Measurements from ENCODE around the gene SPTBN4. TPM values are rescaled to one million over a fixed set of nuclear protein-coding genes. Genes with fewer than 3 reads are reported as not detected.
"Not testable (repeated sequence)": the region's sequence is repeated elsewhere in the genome, so short reads cannot be mapped to it uniquely, and the experiment has no call there.

Gene SPTBN4
- total and polyA plus RNA-seq, 2 donors (not counting 1 experiment from before 2014, with no cell fraction given) = 0.03 to 0.67 TPM

DNA sequence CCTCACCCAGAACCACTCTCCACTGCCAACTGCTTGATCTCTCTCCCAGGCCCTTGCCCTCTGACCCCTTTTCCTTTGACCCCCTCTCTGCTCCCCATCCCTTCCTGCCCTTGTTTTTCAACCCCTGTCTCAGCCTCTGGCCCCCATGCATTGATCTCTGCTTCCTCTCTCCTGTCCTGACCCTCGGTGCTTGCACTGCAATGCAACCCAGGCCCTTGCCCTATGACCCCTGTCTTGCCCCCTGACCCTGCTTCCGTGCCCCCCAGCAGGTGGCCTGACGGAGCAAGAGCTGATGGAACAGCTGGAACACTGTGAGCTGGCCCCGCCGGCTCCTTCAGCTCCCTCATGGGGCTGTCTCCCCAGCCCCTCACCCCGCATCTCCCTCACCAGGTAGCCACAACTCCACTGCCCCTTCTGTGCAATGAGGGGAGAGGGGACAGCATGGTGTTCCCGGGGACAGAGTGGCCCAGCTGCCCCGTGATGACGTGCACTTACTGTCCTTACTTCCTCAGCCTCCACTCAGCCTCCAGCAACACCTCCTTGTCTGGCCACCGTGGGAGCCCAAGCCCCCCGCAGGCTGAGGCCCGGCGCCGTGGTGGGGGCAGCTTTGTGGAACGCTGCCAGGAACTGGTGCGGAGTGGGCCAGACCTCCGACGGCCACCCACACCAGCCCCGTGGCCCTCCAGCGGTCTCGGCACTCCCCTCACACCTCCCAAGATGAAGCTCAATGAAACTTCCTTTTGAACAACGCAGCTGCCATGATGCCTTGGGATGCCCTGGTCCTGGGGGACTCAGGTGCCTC lies 123.9 kb downstream of the SPTBN4 start:
- TF ChIP-seq EZH2 (IDR thresholded peaks at IDR 0.05; ENCODE audit: borderline replicate concordance, insufficient read depth, low read depth, low read length, poor library complexity, severe bottlenecking) = no peak
- TF ChIP-seq, protein P1, sequence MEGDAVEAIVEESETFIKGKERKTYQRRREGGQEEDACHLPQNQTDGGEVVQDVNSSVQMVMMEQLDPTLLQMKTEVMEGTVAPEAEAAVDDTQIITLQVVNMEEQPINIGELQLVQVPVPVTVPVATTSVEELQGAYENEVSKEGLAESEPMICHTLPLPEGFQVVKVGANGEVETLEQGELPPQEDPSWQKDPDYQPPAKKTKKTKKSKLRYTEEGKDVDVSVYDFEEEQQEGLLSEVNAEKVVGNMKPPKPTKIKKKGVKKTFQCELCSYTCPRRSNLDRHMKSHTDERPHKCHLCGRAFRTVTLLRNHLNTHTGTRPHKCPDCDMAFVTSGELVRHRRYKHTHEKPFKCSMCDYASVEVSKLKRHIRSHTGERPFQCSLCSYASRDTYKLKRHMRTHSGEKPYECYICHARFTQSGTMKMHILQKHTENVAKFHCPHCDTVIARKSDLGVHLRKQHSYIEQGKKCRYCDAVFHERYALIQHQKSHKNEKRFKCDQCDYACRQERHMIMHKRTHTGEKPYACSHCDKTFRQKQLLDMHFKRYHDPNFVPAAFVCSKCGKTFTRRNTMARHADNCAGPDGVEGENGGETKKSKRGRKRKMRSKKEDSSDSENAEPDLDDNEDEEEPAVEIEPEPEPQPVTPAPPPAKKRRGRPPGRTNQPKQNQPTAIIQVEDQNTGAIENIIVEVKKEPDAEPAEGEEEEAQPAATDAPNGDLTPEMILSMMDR (IDR thresholded peaks at IDR 0.05) = no peak
- H3K79me2 ChIP-seq (ENCODE audit: control insufficient read depth, insufficient read depth, low read length) = no peaks in the 10 kb centered on the region
- H4K20me1 ChIP-seq (ENCODE audit: control insufficient read depth, insufficient read depth, low read length, poor library complexity, severe bottlenecking) = no peaks in the 10 kb centered on the region
- H3K9me3 Mint-ChIP-seq (ENCODE audit: insufficient read depth) = no peaks in the 10 kb centered on the region
- ATAC-seq (ENCODE audit: low read depth) (no peak), DNase-seq (no peak)
- CTCF ChIA-PET = interaction anchor here (2.4 kb wide), 1 partner anchor 13 kb away, joined by 10 read pairs; no protein-coding TSS in a partner anchor
- peaks cover 0 to 37% of the 10 kb centered on the region in 2 experiments for H3K36me3 ChIP-seq (replicated peaks in 1 of 2; ENCODE audit: control extremely low read depth in 1 of 2, control insufficient read depth in 1 of 2, extremely low read depth in 1 of 2, insufficient read depth in 2 of 2, low read length in 1 of 2)
- no peak overlapping the region for H3K4me2 ChIP-seq (replicated peaks; ENCODE audit: low read depth, low read length, poor library complexity, severe bottlenecking)
- no peaks in the 10 kb centered on the region for H3K27me3 Mint-ChIP-seq
- H2AFZ ChIP-seq (ENCODE audit: insufficient read depth, low read depth, low read length, poor library complexity, severe bottlenecking) = no peak overlapping the region
- H3K9me3 ChIP-seq (ENCODE audit: control extremely low read depth in 1 of 3, control insufficient read depth in 2 of 3, insufficient read depth in 1 of 3, low read length in 2 of 3) = peaks cover 0 to 6% (median 2%) of the 10 kb centered on the region in 3 donors
- H3K27ac Mint-ChIP-seq = peak overlapping the region; percentile 15
- no peak overlapping the region for H3K4me3 Mint-ChIP-seq
- H3K4me1 ChIP-seq (ENCODE audit: control insufficient read depth in 2 of 2, insufficient read depth in 2 of 2, low read length in 2 of 2) = no peaks in the 10 kb centered on the region
- H3K27ac ChIP-seq (ENCODE audit: low read length in 2 of 2) = no peak overlapping the region
- no peak overlapping the region for H3K9ac ChIP-seq (ENCODE audit: low read length)
- intact Hi-C loops (cut with micrococcal nuclease) = no loop called here
- H3K4me3 ChIP-seq (ENCODE audit: control extremely low read depth in 1 of 5, extremely low read depth in 1 of 5, insufficient read depth in 1 of 5, low read depth in 2 of 5, low read length in 4 of 5) = no peak overlapping the region
- POLR2A ChIA-PET = no interaction called here
- WGBS (ENCODE audit: insufficient coverage) = 98% methylated on average over 16 of the region's 22 CpGs
- H3K27me3 ChIP-seq (replicated peaks in 1 of 4; ENCODE audit: control extremely low read depth in 1 of 4, control insufficient read depth in 3 of 4, insufficient read depth in 4 of 4, low read length in 3 of 4) = peaks cover 0 to 6% (median 0%) of the 10 kb centered on the region in 4 experiments
- no peaks in the 10 kb centered on the region for H3K4me1 Mint-ChIP-seq

- ATAC-seq (ENCODE audit: low read depth); H3K79me2 ChIP-seq (ENCODE audit: control insufficient read depth, insufficient read depth, low read length); H3K27ac Mint-ChIP-seq; H3K9ac ChIP-seq (ENCODE audit: low read length); DNase-seq; H3K27ac ChIP-seq (ENCODE audit: low read length in 2 of 2); H3K4me3 ChIP-seq (ENCODE audit: control extremely low read depth in 1 of 5, extremely low read depth in 1 of 5, insufficient read depth in 1 of 5, low read depth in 2 of 5, low read length in 4 of 5); H2AFZ ChIP-seq (ENCODE audit: insufficient read depth, low read depth, low read length, poor library complexity, severe bottlenecking); H3K4me3 Mint-ChIP-seq; POLR2A ChIA-PET; H3K4me1 ChIP-seq (ENCODE audit: control insufficient read depth in 2 of 2, insufficient read depth in 2 of 2, low read length in 2 of 2); H4K20me1 ChIP-seq (ENCODE audit: control insufficient read depth, insufficient read depth, low read length, poor library complexity, severe bottlenecking); H3K4me1 Mint-ChIP-seq; H3K9me3 Mint-ChIP-seq (ENCODE audit: insufficient read depth); H3K4me2 ChIP-seq (replicated peaks; ENCODE audit: low read depth, low read length, poor library complexity, severe bottlenecking); H3K27me3 Mint-ChIP-seq; intact Hi-C loops (cut with micrococcal nuclease): not testable (repeated sequence)
- no CpG with 5 or more reads among the region's 4 CpGs for WGBS (ENCODE audit: insufficient coverage)
- peaks cover 0 to 13% (median 4%) of the 10 kb centered on the region in 4 experiments for H3K27me3 ChIP-seq (replicated peaks in 1 of 4; ENCODE audit: control extremely low read depth in 1 of 4, control insufficient read depth in 3 of 4, insufficient read depth in 4 of 4, low read length in 3 of 4)
- CTCF ChIA-PET = interaction anchor here (1.0 to 2.4 kb wide), 2 partner anchors 12 to 43 kb away, joined by 3 to 10 read pairs; no protein-coding TSS in a partner anchor
- peaks cover 0 to 27% of the 10 kb centered on the region in 2 experiments for H3K36me3 ChIP-seq (replicated peaks in 1 of 2; ENCODE audit: control extremely low read depth in 1 of 2, control insufficient read depth in 1 of 2, extremely low read depth in 1 of 2, insufficient read depth in 2 of 2, low read length in 1 of 2)
- H3K9me3 ChIP-seq (ENCODE audit: control extremely low read depth in 1 of 3, control insufficient read depth in 2 of 3, insufficient read depth in 1 of 3, low read length in 2 of 3) = peaks cover 0 to 12% (median 2%) of the 10 kb centered on the region in 3 donors
Observed at GRCh38 chr19:40591724-40592123, 124.9 kb downstream of the SPTBN4 start.

Data from B cell (primary cell).